HepG2 (cell line): ENCODE measurements around the gene SCAPER. TPM values are rescaled to one million over a fixed set of nuclear protein-coding genes. Genes with fewer than 3 reads are reported as not detected.

Experiments used
- AGO2 ChIP-seq: fragments of 200-400 bp; formaldehyde crosslinking; optimal IDR thresholded peaks from 2 replicates; pipeline ENCODE3; 2017; ENCODE audit warnings: mild to moderate bottlenecking, low read depth, low read length, moderate library complexity
- CCDC6 ChIP-seq: sonication (generic); formaldehyde crosslinking; IDR thresholded peaks from 2 replicates; pipeline ENCODE4 v1.8.1; 2022; ENCODE audit warnings: mild to moderate bottlenecking, missing genetic modification reagents, moderate library complexity
- CENPT ChIP-seq: sonication (generic); formaldehyde crosslinking; IDR thresholded peaks from 2 replicates; pipeline ENCODE4 v1.8.0; 2022; ENCODE audit warnings: low read depth, mild to moderate bottlenecking, moderate library complexity, missing genetic modification reagents
- FOXP4 ChIP-seq: sonication (generic); formaldehyde crosslinking; IDR thresholded peaks from 2 replicates; pipeline ENCODE4 v1.4.0; 2020; ENCODE audit warnings: missing genetic modification reagents
- GMEB2 ChIP-seq: IDR thresholded peaks from 2 replicates; pipeline ENCODE4 v1.6.1; 2016; ENCODE audit warnings: missing biosample characterization, missing genetic modification reagents, low read depth
- HNF1B ChIP-seq: sonication (generic); formaldehyde crosslinking; IDR thresholded peaks from 2 replicates; pipeline ENCODE4 v1.5.1; 2020; ENCODE audit warnings: mild to moderate bottlenecking, moderate library complexity, missing genetic modification reagents
- KAT8 ChIP-seq: IDR thresholded peaks from 2 replicates; pipeline ENCODE4 v1.6.1; 2016; ENCODE audit warnings: missing genetic modification reagents, missing compliant biosample characterization
- SYNCRIP ChIP-seq: fragments of 200-400 bp; formaldehyde crosslinking; IDR thresholded peaks from 2 replicates; pipeline ENCODE4 v1.6.1; 2018; ENCODE audit warnings: mild to moderate bottlenecking, low read depth, low read length; ENCODE audit not compliant: insufficient read depth
- THAP11 ChIP-seq: IDR thresholded peaks from 2 replicates; pipeline ENCODE4 v1.6.1; 2016; ENCODE audit warnings: missing biosample characterization, missing genetic modification reagents
- U2AF1 ChIP-seq: fragments of 200-400 bp; formaldehyde crosslinking; optimal IDR thresholded peaks from 2 replicates; pipeline ENCODE3; 2017; ENCODE audit warnings: mild to moderate bottlenecking, low read depth, low read length
- YEATS2 ChIP-seq: sonication (generic); formaldehyde crosslinking; IDR thresholded peaks from 2 replicates; pipeline ENCODE4 v1.4.0; 2020; ENCODE audit warnings: missing genetic modification reagents, borderline replicate concordance
- ZNF331 ChIP-seq: sonication (generic); formaldehyde crosslinking; IDR thresholded peaks from 2 replicates; pipeline ENCODE4 v1.4.0; 2020; ENCODE audit warnings: missing genetic modification reagents
- ZNF33A ChIP-seq: sonication (generic); formaldehyde crosslinking; IDR thresholded peaks from 2 replicates; pipeline ENCODE4 v1.5.1; 2020; ENCODE audit warnings: missing genetic modification reagents, mild to moderate bottlenecking, moderate library complexity, borderline replicate concordance
- ZNF34 ChIP-seq: sonication (generic); formaldehyde crosslinking; IDR thresholded peaks from 2 replicates; pipeline ENCODE4 v1.4.0; 2020; ENCODE audit warnings: mild to moderate bottlenecking, missing genetic modification reagents, borderline replicate concordance
- ZNF430 ChIP-seq: sonication (generic); formaldehyde crosslinking; IDR thresholded peaks from 2 replicates; pipeline ENCODE4 v1.9.0; 2021; ENCODE audit warnings: mild to moderate bottlenecking, missing genetic modification reagents
- ZNF850 ChIP-seq: sonication (generic); formaldehyde crosslinking; conservative IDR thresholded peaks from 2 replicates; pipeline ENCODE4 v1.9.0; 2021; ENCODE audit warnings: mild to moderate bottlenecking, missing genetic modification reagents
- ZNF878 ChIP-seq: sonication (generic); formaldehyde crosslinking; IDR thresholded peaks from 2 replicates; pipeline ENCODE4 v1.8.1; 2023; ENCODE audit warnings: mild to moderate bottlenecking, missing genetic modification reagents, moderate library complexity
- ZZZ3 ChIP-seq: sonication (generic); formaldehyde crosslinking; IDR thresholded peaks from 2 replicates; pipeline ENCODE4 v1.4.0; 2020; ENCODE audit warnings: missing genetic modification reagents, mild to moderate bottlenecking, borderline replicate concordance
- polyA plus RNA-seq, 8 experiments: library from polyadenylated mRNA; depleted of rRNA in 3 of 8; stranded (reverse) in 7 of 8; unstranded in 1 of 8; fragments of >200 nt; fragmentation: Illumina TruSeq in 4 of 8; extraction: Trizol in 4 of 8; gene quantifications; 2 replicates each; pipeline versions ENCODE4 v1.2.1 to v1.2.3, GENCODE V29; 2011 to 2016; ENCODE audit warnings: low read depth in 4 of 8, missing spikeins in 1 of 8, mixed read lengths in 1 of 8; ENCODE audit not compliant: insufficient read depth in 1 of 8
- total RNA-seq, 5 experiments: library from RNA; depleted of rRNA; stranded (reverse); fragments of >200 nt; fragmentation: Illumina TruSeq; extraction: Trizol; gene quantifications; 2 replicates each; pipeline ENCODE4 v1.2.3, GENCODE V29; 2016; ENCODE audit warnings: low read depth in 1 of 5
- TF ChIP-seq, protein P1 (sequence below): IDR thresholded peaks from 2 replicates; pipeline ENCODE4 v1.6.1; 2016; ENCODE audit warnings: low read depth
- TF ChIP-seq, protein P2 (sequence below): sonication (generic); formaldehyde crosslinking; IDR thresholded peaks from 2 replicates; pipeline ENCODE4 v1.9.0; 2022; ENCODE audit warnings: missing genetic modification reagents, mild to moderate bottlenecking, borderline replicate concordance

SCAPER gene
- total and polyA plus RNA-seq, 2 of the 13 experiments (the other 11 are each of a cell fraction or from before 2014, with no cell fraction given) = 4.3 to 10.5 TPM

DNA sequence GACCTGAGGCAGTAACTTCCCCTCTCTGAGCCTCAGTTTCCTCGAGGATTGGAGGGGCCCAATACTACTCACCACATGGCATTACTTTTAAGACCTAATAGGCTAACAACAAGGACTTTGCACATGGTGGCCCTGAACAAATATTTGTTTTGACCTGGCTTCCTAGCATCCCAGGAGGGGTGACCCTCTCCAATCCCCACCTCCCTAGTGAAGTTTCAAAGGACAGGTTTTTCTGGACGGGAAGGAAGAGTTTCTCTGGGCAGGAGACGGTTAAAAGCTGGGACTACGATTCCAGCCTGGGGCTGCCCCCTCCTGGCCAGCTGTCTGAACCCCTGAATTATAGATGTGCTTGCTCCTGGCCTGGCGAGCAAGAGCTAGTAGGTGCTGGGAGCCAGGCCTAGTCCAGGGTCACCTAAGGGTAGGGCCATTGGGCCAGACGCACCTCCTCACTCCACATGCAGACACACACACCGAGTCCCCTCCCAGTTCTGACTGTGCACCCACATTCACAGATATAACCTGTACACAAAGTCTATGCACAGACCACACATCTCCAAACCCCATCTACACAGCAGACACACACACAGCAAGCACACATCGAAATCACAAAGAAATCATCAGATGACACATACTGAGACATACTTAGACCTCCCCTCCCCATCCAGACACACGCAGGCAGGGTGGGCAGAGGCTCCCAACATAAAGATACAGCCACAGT lies 571.3 kb downstream of the SCAPER start (continued):
- TF ChIP-seq ZNF34 (no peak), CENPT (CRISPR knock-in tag) (no peak), CCDC6 (CRISPR knock-in tag) (peak; percentile 70; the same call in 1 of the 2 replicates), SYNCRIP (no peak), ZNF850 (no peak), HNF1B (CRISPR knock-in tag) (0 out of 2 replicates have a peak, but pooled peaks have one; percentile 39), ZNF878 (peak; percentile 82; the same call in 1 of the 2 replicates), ZNF331 (peak; percentile 45; the same call in 1 of the 2 replicates), KAT8 (peak; percentile 72), FOXP4 (0 out of 2 replicates have a peak, but pooled peaks have one; percentile 49), ZNF33A (CRISPR knock-in tag) (no peak), AGO2 (no peak), YEATS2 (CRISPR knock-in tag) (peak; percentile 71; the same call in 1 of the 2 replicates), THAP11 (CRISPR knock-in tag) (peak; percentile 38; the same call in 1 of the 2 replicates), GMEB2 (CRISPR knock-in tag) (no peak), ZNF430 (CRISPR knock-in tag) (peak; percentile 59; the same call in 1 of the 2 replicates), U2AF1 (no peak), ZZZ3 (CRISPR knock-in tag) (no peak)
- TF ChIP-seq, protein P1, sequence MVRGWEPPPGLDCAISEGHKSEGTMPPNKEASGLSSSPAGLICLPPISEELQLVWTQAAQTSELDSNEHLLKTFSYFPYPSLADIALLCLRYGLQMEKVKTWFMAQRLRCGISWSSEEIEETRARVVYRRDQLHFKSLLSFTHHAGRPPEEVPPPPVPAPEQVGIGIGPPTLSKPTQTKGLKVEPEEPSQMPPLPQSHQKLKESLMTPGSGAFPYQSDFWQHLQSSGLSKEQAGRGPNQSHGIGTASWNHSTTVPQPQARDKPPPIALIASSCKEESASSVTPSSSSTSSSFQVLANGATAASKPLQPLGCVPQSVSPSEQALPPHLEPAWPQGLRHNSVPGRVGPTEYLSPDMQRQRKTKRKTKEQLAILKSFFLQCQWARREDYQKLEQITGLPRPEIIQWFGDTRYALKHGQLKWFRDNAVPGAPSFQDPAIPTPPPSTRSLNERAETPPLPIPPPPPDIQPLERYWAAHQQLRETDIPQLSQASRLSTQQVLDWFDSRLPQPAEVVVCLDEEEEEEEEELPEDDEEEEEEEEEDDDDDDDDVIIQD = 0 out of 2 replicates have a peak, but pooled peaks have one; percentile 55
- TF ChIP-seq, protein P2, sequence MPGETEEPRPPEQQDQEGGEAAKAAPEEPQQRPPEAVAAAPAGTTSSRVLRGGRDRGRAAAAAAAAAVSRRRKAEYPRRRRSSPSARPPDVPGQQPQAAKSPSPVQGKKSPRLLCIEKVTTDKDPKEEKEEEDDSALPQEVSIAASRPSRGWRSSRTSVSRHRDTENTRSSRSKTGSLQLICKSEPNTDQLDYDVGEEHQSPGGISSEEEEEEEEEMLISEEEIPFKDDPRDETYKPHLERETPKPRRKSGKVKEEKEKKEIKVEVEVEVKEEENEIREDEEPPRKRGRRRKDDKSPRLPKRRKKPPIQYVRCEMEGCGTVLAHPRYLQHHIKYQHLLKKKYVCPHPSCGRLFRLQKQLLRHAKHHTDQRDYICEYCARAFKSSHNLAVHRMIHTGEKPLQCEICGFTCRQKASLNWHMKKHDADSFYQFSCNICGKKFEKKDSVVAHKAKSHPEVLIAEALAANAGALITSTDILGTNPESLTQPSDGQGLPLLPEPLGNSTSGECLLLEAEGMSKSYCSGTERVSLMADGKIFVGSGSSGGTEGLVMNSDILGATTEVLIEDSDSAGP (CRISPR knock-in tag) = peak; percentile 69; the same call in 1 of the 2 replicates
